SK-N-MC (cell line): ENCODE data around the gene FGA.

Experiments
- EZH2 ChIP-seq: fragments of 200-600 bp; sonication (generic); IDR thresholded peaks from one replicate; pipeline ENCODE4 v1.6.1; 2017; ENCODE audit warnings: antibody characterized with exemption
- POLR2AphosphoS5 ChIP-seq: IDR thresholded peaks from 2 replicates; pipeline ENCODE4 v1.6.1; 2012; ENCODE audit warnings: mild to moderate bottlenecking, low read depth, low read length, borderline replicate concordance

DNA sequence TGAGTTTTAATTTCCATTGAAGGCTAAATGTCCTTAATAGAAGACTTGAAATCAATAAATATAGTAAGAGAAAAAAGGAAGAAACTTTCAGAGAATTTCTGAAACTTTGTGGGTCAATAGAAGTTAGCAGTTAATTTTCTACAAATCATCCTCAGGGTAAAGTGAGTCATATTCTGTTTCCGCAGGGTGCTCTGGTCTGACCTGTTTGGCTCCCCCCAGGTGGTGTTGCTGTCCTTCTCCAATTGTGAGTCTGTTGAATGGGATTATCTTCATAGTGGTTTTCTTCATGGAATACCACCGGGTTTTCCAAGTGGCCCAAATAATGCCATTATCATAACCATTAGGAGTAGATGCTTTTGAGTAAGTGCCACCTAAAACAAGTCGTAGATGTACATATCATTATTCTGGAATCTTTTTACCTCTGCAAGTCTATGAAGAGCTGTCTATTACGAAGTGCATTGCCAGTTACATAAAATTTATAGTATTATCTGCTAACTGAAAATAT, 14.2 kb upstream of the FGA start:
- TF ChIP-seq EZH2, result no peak
- no peak for TF ChIP-seq POLR2AphosphoS5
